SU-DHL-6 (cell line): ENCODE measurements around the gene RNF2.
A peak's percentile ranks its signal among the peaks of the same experiment; 100 is the strongest.
"Not testable (repeated sequence)": the region's sequence is repeated elsewhere in the genome, so short reads cannot be mapped to it uniquely, and the experiment has no call there.

Source experiments
- H2AFZ ChIP-seq: fragments of 200-600 bp; sonication (generic); 2 replicates; pipeline ENCODE4 v1.6.1; 2014; ENCODE audit warnings: low read depth, mild to moderate bottlenecking, moderate library complexity, mixed read lengths, antibody characterized with exemption, low read length; ENCODE audit not compliant: severe bottlenecking
- H3F3A ChIP-seq: fragments of 200-600 bp; shearing (Covaris generic); 2 replicates; pipeline ENCODE4 v1.6.0; 2016; ENCODE audit warnings: antibody characterized with exemption, mild to moderate bottlenecking; ENCODE audit not compliant: insufficient read depth
- H3K27ac ChIP-seq: fragments of 200-600 bp; sonication (generic); 2 replicates; pipeline ENCODE4 v1.5.1; 2016; ENCODE audit warnings: low read depth, mild to moderate bottlenecking, low read length, moderate library complexity, mixed read lengths
- H3K27me3 ChIP-seq: fragments of 200-600 bp; sonication (generic), shearing (Covaris generic); 2 replicates; pipeline ENCODE4 v1.6.0; 2014; ENCODE audit warnings: mild to moderate bottlenecking, low read length
- H3K36me3 ChIP-seq: fragments of 200-600 bp; sonication (generic); 2 replicates; pipeline ENCODE4 v1.6.1; 2014; ENCODE audit warnings: mild to moderate bottlenecking, low read length, mixed read lengths
- H3K4me2 ChIP-seq: fragments of 300-600, 200-600 bp; shearing (Covaris generic), sonication (generic); 2 replicates; pipeline ENCODE4 v1.6.0; 2014; ENCODE audit warnings: low read length, low read depth, mild to moderate bottlenecking; ENCODE audit not compliant: poor library complexity, severe bottlenecking
- H3K4me3 ChIP-seq: fragments of 200-600 bp; sonication (generic); 2 replicates; pipeline ENCODE4 v1.5.1; 2014; ENCODE audit warnings: antibody characterized with exemption, low read length, mild to moderate bottlenecking, mixed read lengths; ENCODE audit not compliant: insufficient read depth, poor library complexity, severe bottlenecking
- H3K79me2 ChIP-seq: fragments of 200-600 bp; sonication (generic); 2 replicates; pipeline ENCODE4 v1.6.1; 2014; ENCODE audit warnings: mild to moderate bottlenecking, low read length, moderate library complexity; ENCODE audit not compliant: insufficient read depth
- H3K9ac ChIP-seq: fragments of 200-600 bp; sonication (generic); 2 replicates; pipeline ENCODE4 v1.7.0; 2014; ENCODE audit warnings: mild to moderate bottlenecking, low read length
- H3K9me2 ChIP-seq: fragments of 200-600 bp; sonication (generic); replicated peaks from 2 replicates; pipeline ENCODE4 v1.6.1; 2014; ENCODE audit warnings: low read length; ENCODE audit not compliant: insufficient read depth
- H3K9me3 ChIP-seq: fragments of 200-600 bp; sonication (generic); 2 replicates; pipeline ENCODE4 v1.6.1; 2014; ENCODE audit warnings: low read length, mixed read lengths; ENCODE audit not compliant: insufficient read depth
- H4K20me1 ChIP-seq: fragments of 200-600 bp; sonication (generic); 2 replicates; pipeline ENCODE4 v1.6.1; 2014; ENCODE audit warnings: low read depth, mild to moderate bottlenecking, antibody characterized with exemption, low read length, moderate library complexity, mixed read lengths
- CTCF ChIP-seq: fragments of 200-600 bp; sonication (generic); IDR thresholded peaks from one replicate; pipeline ENCODE4 v1.5.1; 2017; ENCODE audit warnings: antibody characterized with exemption, mild to moderate bottlenecking, low read length, moderate library complexity; ENCODE audit not compliant: insufficient read depth, poor library complexity, severe bottlenecking
- EZH2phosphoT487 ChIP-seq: fragments of 200-600 bp; sonication (generic), shearing (Covaris generic); conservative IDR thresholded peaks from 2 replicates; pipeline ENCODE4 v1.6.1; 2018; ENCODE audit warnings: mild to moderate bottlenecking, antibody characterized with exemption, low read length, moderate library complexity, mixed read lengths

Gene RNF2

GRCh38 chr1:185044981-185045813 lies at the start of gene RNF2:
RNF2 (plus strand) TSS chr1:185045558; CDS start chr1:185087554, 41,996 bp downstream.
- Histone ChIP-seq H3K79me2 (peaks cover 41% of the 10 kb centered on the region), H3K4me2 (peak within 1 kb of the TSS; percentile 83), H4K20me1 (peaks cover 22% of the 10 kb centered on the region), H3K9me2 (no peaks in the 10 kb centered on the region), H3K9me3 (no peaks in the 10 kb centered on the region), H3K36me3 (no peaks in the 10 kb centered on the region), H3K27me3 (no peaks in the 10 kb centered on the region), H3K4me3 (peak within 1 kb of the TSS; percentile 84), H3K9ac (peak within 1 kb of the TSS; percentile 92), H2AFZ (peak within 1 kb of the TSS; percentile 94), H3K27ac (0 out of 2 replicates have a peak within 1 kb of the TSS, but pooled peaks have one; percentile 39), H3F3A (peaks cover 16% of the 10 kb centered on the region)
- no peak for TF ChIP-seq EZH2phosphoT487
- TF ChIP-seq CTCF, result no peak

- not testable (repeated sequence) for H3F3A ChIP-seq, H3K27me3 ChIP-seq, H3K9me2 ChIP-seq, H4K20me1 ChIP-seq, H3K27ac ChIP-seq, H3K4me3 ChIP-seq, H3K9me3 ChIP-seq, H3K79me2 ChIP-seq, H3K36me3 ChIP-seq, H3K4me2 ChIP-seq, H2AFZ ChIP-seq, H3K9ac ChIP-seq
Observed at GRCh38 chr1:184999974-185000373, 45.4 kb upstream of the RNF2 start.

GRCh38 chr1:185001312-185001880 lies 44.0 kb upstream of the RNF2 start:
- H3K9me3 ChIP-seq, H3K9me2 ChIP-seq, H3K4me3 ChIP-seq, H3K9ac ChIP-seq, H4K20me1 ChIP-seq, H3K36me3 ChIP-seq, H3K4me2 ChIP-seq, H3K27me3 ChIP-seq, H3K27ac ChIP-seq, H3F3A ChIP-seq, H2AFZ ChIP-seq, H3K79me2 ChIP-seq: not testable (repeated sequence)

DNA sequence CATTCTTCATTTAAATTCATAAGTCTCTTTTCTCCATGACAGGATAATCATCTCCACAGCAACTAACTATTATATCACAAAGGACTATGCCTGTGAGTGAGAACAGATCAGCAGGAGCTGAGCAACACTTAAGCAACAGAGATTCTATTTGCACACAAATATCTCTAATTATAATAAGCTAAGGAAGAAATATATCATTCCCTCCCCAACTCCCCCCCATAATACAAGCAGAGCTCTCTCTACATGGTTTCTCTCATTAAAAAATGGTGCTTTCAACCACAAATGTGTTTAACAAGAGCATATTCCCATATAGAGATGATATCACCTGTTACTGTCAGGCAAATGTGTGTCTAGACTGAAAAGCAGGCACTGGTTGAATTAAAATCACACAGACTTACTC lies 36.5 kb upstream of the RNF2 start:
- H2AFZ ChIP-seq, result no peak overlapping the region
- H4K20me1 ChIP-seq, result no peaks in the 10 kb centered on the region
- no peak overlapping the region for H3K4me3 ChIP-seq
- H3K9me3 ChIP-seq, result no peaks in the 10 kb centered on the region
- H3F3A ChIP-seq, result no peaks in the 10 kb centered on the region
- H3K27ac ChIP-seq, result no peak overlapping the region
- H3K4me2 ChIP-seq, result no peak overlapping the region
- H3K9ac ChIP-seq, result no peak overlapping the region
- TF ChIP-seq EZH2phosphoT487 (no peak), CTCF (no peak)
- no peaks in the 10 kb centered on the region for H3K36me3 ChIP-seq
- H3K27me3 ChIP-seq, result no peaks in the 10 kb centered on the region
- H3K9me2 ChIP-seq, result no peaks in the 10 kb centered on the region
- H3K79me2 ChIP-seq, result no peaks in the 10 kb centered on the region
